Measurements from ENCODE around the gene CPLX3.

- TF ChIP-seq CTCF (IDR thresholded peaks at IDR 0.05; ENCODE audit: borderline replicate concordance, extremely low read depth, low read length, poor library complexity, severe bottlenecking), result no peak
- TF ChIP-seq EZH2 (IDR thresholded peaks at IDR 0.05; ENCODE audit: borderline replicate concordance, low read depth, low read length, severe bottlenecking), result no peak
These were observed 13.9 kb upstream of the CPLX3 start, which contains the start of gene LMAN1L for GRCh38 chr15:74812533-74812932.

All from DND-41 (cell line).